GM12892 (cell line): Measurements from ENCODE around the gene PAFAH2.

Experiments
- DNase-seq: peaks from one replicate; pipeline ENCODE4 v3.0.0; 2011; ENCODE audit not compliant: insufficient read length
- FAIRE-seq: peaks from 2 replicates; lab custom pipeline; 2011; peaks lifted over from hg19 to GRCh38; lab: Jason Lieb, UNC
- POLR2A ChIP-seq: IDR thresholded peaks from 2 replicates; pipeline ENCODE4 v1.6.1; 2011; ENCODE audit warnings: low read depth, low read length, control low read depth
- POLR2AphosphoS5 ChIP-seq: IDR thresholded peaks from 2 replicates; pipeline ENCODE4 v1.6.1; 2011; ENCODE audit warnings: low read depth, low read length, control low read depth
- TAF1 ChIP-seq: IDR thresholded peaks from 2 replicates; pipeline ENCODE4 v1.6.1; 2011; ENCODE audit warnings: low read depth, mild to moderate bottlenecking, control low read depth, low read length, borderline replicate concordance

Gene PAFAH2

GRCh38 chr1:26005434-26006105 is 7.7 kb upstream of the PAFAH2 start:
- DNase-seq (no peak), FAIRE-seq (no peak)
- TF ChIP-seq TAF1 (no peak), POLR2A (no peak), POLR2AphosphoS5 (no peak)

- no peak for FAIRE-seq
Measured at GRCh38 chr1:26003756-26004155, 5.9 kb upstream of the PAFAH2 start.

GRCh38 chr1:26003262-26003661 is 5.4 kb upstream of the PAFAH2 start:
- DNase-seq (no peak), FAIRE-seq (no peak)
- TF ChIP-seq POLR2AphosphoS5: no peak
- no peak for TF ChIP-seq TAF1
- TF ChIP-seq POLR2A: no peak

More at GRCh38 chr1:26003756-26004155, 5.9 kb upstream of the PAFAH2 start:
- TF ChIP-seq POLR2A: no peak
- TF ChIP-seq POLR2AphosphoS5: no peak
- no peak for TF ChIP-seq TAF1
- no peak for DNase-seq

- no peak for TF ChIP-seq POLR2A
- no peak for TF ChIP-seq POLR2AphosphoS5
- no peak for TF ChIP-seq TAF1
- DNase-seq (no peak), FAIRE-seq (no peak)
Measured at GRCh38 chr1:25999041-25999800, 1.4 kb upstream of the PAFAH2 start.

- peak; percentile 27 for FAIRE-seq
- no peak for DNase-seq
- TF ChIP-seq POLR2AphosphoS5: no peak
- TF ChIP-seq POLR2A: peak; percentile 38; the same call in 1 of the 2 replicates
- no peak for TF ChIP-seq TAF1
Measured at GRCh38 chr1:25996966-25997827, 666 bp downstream of the PAFAH2 start.

- TF ChIP-seq POLR2A (no peak), TAF1 (no peak)
- DNase-seq: no peak
- FAIRE-seq: no peak
Measured at GRCh38 chr1:25994402-25995150, 3.3 kb downstream of the PAFAH2 start.

- FAIRE-seq: no peak
- no peak for DNase-seq
Measured at GRCh38 chr1:25993197-25993951, 4.5 kb downstream of the PAFAH2 start.

GRCh38 chr1:25992689-25993171 is 5.1 kb downstream of the PAFAH2 start:
- TF ChIP-seq POLR2AphosphoS5: no peak
- no peak for TF ChIP-seq POLR2A
- TF ChIP-seq TAF1: no peak
- DNase-seq (no peak), FAIRE-seq (no peak)

More at GRCh38 chr1:25993197-25993951, 4.5 kb downstream of the PAFAH2 start:
- TF ChIP-seq POLR2A (no peak), POLR2AphosphoS5 (no peak), TAF1 (no peak)

GRCh38 chr1:25991937-25992688 is 5.8 kb downstream of the PAFAH2 start:
- no peak for DNase-seq
- no peak for FAIRE-seq
- TF ChIP-seq TAF1: no peak
- no peak for TF ChIP-seq POLR2A
- TF ChIP-seq POLR2AphosphoS5: no peak
